LHCN-M2 (cell line): ENCODE measurements around the gene C9orf72. TPM values are rescaled to one million over a fixed set of nuclear protein-coding genes. Genes with fewer than 3 reads are reported as not detected.

Experiments
- DNase-seq: peaks from one replicate; pipeline ENCODE4 v3.0.0-alpha.2; 2012; ENCODE audit warnings: low read depth
- total RNA-seq: library from RNA; depleted of rRNA; stranded (reverse); fragments of >200 nt; gene quantifications from 2 replicates; pipeline ENCODE4 v1.2.3, GENCODE V29; 2014

The C9orf72 gene
- total RNA-seq, 1 experiment from 2014 or later: 4.9 TPM

DNA sequence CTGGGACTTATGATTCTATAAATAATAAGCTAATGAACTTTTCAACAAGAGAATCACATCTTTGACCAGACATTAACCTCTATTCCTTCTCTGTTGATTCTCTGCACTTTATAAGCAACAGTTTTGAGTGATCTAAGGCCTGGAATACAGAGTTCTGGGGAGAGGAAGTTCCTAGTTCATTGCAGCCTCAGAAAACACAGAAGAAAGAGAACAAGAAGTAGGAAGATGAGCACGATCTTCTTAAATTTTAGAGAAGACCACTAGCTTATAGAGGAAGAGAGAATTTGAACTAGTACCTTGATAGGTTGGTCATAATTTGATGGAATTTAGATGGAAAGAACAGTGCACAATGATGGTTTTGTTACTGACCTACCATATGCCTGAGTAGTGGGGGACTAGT is 8.5 kb upstream of the C9orf72 start:
- DNase-seq: no peak

DNA sequence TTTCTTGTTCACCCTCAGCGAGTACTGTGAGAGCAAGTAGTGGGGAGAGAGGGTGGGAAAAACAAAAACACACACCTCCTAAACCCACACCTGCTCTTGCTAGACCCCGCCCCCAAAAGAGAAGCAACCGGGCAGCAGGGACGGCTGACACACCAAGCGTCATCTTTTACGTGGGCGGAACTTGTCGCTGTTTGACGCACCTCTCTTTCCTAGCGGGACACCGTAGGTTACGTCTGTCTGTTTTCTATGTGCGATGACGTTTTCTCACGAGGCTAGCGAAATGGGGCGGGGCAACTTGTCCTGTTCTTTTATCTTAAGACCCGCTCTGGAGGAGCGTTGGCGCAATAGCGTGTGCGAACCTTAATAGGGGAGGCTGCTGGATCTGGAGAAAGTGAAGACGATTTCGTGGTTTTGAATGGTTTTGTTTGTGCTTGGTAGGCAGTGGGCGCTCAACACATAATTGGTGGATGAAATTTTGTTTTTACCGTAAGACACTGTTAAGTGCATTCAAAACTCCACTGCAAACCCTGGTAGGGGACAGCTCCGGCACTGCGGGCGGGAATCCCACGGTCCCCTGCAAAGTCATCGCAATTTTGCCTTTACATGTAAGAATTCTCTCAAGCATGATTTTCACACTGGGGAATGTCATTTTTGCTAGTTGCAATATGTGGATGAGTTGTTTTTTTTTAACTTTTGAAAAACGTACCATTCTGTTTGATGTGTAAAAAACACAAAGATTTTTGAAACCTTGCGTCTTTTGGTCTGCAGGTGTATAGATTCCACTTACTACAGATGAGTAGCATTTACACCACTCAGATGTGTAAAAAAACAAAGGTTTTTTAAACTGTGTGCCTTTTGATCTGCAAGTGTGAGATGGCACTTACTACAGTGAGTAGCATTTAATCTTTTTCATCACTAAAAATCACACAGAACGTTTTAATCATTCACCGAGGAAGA is 631 bp upstream of the C9orf72 start:
- peak; percentile 99 for DNase-seq

DNA sequence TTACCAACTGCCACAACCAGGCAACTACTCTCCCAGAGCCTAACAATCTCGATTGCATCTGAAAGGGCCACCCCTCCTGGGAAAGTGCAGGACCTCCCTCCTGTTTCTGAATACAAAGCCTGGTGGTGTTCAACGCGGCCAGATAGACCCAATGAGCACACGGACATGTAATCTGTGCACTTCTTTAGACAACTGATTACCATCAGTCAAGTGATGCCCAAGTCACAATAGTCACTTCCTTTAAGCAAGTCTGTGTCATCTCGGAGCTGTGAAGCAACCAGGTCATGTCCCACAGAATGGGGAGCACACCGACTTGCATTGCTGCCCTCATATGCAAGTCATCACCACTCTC is 739 bp downstream of the C9orf72 start:
- peak; percentile 54 for DNase-seq

DNA sequence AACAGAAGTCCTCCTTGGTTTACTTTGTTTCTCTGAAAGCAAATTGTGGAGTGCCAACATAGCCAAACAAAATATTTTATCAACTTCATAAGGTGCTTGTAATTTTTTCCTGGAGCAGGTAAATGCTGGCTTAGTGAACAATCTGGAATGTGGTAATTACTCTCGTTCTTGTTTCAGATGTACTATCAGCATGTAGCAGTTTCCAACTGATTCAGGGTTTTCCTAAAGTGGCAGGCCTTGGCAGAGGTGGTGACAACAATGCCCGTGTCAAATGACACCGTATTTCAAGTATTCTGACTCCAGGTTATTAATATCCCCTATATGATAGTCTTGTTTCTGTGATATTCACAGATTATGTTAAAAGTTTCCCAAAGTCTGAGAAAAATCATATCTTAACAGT is 1.2 kb downstream of the C9orf72 start:
- no peak for DNase-seq

DNA sequence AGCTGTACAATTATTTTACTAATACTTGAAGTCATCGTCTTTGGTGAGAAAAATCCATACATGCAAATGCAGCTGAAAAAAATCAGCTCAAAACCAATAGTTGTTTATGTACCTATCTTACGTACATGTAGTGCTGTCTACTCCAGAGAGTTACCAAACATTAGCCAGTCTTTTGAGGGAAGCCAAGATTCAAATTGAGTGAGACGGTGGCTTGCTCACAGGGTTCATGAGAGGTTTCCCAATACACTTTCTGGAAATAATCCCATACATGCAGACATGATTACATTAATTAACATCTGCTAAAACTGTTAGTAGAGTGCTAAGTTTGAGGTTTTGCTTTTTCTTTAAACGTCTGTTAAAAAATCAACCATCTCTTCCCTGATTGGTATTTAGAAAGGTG is 2.3 kb downstream of the C9orf72 start:
- no peak for DNase-seq

DNA sequence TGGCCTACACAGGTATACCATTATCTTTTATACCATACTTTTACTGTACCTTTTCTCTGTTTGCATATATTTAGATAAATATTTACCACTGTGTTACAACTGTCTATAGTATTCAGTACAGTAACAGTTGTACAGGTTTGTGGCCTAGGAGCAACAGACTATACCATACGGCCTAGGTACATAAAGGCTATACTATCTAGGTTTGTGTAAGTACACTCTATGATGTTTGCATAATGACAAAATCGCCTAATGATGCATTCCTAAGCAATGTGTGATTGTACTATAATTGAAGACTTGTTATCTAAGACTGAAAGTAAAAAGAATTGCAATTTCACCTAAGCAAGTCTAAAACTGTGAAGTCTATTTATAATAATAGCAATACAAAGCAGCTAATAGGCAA is 3.9 kb downstream of the C9orf72 start:
- no peak for DNase-seq

DNA sequence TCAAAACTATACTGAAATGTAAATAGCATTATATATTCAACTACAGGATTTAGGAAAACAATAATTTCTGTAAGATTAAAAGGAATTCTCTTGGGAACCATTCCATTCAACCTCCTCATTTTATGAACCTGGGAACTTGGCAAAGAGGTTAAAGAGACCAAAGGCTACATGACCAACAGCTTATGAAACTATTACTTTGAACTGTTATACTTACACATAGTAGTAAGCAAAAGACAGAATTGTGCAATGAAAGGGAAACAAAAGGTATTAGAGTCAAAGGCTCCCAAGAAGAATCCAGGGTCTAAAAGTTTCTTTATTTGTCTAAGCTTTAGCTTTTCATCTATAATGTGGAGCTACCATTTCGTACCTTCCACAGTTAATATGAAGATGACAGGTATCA is 7.2 kb downstream of the C9orf72 start:
- no peak for DNase-seq

DNA sequence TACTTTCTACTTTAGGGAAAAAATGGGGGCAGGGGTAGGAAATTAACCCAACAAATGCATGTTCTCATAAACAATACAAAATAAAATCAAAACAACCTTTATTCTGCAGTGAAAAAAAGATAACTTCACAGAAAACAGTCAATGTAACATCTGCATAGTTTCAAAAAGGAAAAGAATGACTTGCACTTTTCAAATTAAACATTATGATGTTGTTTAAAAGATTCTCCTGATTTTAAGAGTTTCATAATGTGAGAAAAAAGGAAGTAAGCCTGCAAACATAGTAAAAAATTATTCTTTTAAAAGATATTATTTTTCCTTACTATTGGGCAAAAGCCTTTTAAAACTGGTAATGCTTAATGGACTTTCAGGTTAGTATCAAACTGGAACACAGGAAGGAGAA is 7.6 kb downstream of the C9orf72 start:
- DNase-seq: no peak

DNA sequence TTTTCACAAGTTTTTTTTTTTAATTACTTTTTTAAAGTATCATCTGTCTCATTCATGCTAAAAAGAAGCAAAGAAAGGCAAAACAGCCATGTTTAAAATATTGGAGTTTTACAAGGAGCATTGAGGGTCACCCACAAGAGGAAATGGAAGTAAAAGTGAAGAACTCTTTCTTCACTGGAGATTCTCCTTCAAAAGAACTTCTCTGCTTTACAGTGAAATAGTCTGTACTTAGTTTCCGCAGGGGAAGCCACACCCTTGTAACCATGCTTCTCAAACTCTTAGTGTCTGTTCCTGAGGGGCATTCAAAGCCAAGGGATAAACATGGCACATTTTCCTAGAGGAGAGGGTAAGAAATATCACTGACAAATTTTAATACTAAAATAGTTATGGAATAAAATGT is 8.6 kb downstream of the C9orf72 start:
- DNase-seq: no peak

DNA sequence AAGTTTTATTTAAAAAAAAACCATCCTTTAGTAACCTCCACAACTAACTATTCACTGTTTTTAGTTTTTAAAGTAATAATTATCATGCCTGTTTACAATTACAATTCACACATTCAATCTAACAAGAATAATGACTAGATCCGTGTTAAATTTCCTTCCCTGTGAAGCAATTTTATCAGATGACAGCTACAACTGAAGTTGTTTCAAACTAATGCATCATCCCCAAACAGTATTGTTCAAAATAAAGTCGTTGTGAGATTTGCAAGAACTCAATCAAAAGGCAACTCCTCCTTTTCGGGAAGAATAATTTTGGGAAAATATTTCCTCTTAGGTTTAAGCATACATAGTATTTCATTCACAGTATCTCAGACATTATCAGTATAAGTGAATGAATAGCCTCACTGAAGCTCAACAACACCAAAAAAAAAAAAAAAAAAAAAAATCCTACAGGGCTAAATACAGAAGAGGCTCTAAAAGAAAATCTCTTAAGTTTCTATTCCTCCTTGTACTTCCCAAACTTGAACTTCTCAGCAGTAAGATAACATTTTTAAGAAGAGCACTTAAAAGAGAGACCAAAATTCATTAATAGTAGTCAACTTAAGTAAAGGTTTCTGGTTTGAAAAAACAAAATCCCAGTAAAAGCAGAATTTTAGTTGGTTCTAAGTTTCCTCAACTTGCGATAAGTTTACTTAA is 9.4 kb downstream of the C9orf72 start:
- no peak for DNase-seq

DNA sequence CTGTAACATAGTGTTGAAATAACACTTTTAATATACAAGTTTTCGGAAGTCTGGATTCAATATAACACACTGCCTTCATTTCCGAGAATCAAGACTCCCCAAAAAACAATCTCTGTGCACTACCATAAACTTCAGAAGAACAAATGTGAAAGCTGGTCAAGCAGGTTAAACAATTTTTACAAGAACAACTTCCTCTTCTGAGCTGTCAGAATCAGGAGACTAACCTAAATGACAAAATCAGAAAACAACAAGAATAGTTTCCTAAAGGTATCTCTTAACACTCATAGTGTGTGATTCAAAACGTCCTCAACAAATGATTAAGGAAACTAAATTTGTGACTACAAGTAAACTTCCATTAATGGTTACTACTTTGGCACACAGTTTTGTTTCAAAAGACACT is 11.6 kb downstream of the C9orf72 start:
- no peak for DNase-seq

DNA sequence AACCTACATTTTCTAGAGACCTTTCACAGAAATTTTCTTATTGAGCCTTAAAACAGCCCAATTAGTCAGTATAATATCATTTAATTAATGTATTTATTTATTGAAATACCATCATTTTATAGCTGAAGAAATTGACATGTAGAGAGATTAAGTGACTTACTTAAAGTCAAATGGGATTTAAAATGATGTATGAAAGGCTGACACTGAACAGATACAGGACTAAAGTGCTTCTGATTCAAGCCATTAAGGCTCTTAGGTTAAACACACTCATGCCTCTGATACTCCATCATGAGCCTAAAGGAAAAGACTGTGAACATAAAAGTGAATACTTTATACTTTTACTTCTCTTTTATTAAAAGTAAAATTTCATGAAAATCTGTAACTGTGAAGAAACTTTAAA is 12.8 kb downstream of the C9orf72 start:
- DNase-seq: no peak

DNA sequence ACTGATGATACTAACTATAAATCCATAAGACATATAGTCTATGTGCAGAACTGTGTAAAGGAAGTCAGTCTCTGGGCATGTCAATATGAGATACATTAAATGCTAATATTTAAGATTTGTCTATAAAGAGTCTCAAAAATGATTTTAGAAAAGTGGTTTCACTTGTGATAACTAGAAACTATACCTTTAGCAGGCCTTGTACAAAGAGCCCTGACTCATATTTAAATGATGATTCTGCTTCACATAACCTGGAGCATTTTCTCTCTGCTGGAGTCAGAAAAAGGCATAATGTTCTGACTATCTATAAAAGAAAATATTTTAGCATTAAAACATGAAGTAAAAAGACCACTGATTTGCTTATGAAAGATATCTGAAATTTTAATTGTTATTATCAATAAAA is 15.0 kb downstream of the C9orf72 start:
- no peak for DNase-seq

DNA sequence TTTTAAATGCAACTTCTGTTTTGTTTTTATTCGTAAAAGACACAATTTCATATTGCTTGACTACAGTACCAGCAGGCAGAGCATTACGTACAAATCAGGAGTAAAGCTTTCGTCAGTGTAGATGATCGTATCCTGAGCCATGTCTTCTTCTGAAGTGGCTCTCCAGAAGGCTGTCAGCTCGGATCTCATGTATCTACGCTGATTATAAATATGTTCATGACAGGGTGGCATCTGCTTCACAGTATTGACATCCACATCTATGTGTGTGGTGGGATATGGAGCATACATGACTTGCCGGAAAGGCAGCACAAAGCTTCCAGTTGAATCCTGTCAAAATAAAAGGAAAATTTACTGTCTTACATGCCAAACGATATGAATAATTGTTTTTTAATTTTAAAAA is 16.8 kb downstream of the C9orf72 start:
- no peak for DNase-seq

DNA sequence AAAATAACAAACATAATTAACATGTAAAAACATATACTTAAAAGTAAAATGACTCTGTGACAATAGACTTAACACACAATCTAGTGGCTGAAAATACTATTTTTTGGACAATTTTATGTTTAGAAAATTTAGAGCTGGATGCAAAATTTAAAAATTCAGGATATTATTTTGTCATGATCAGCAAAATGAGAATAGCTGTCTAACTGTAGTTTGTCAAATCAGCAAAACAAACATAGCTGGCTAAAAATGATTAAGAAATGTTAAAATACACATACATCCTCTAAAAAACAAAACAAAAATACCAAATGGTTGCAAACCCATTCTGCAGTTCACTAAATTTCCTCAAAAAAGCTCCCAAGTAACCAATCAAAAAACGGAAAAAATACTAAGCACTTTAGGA is 18.6 kb downstream of the C9orf72 start:
- DNase-seq: no peak

DNA sequence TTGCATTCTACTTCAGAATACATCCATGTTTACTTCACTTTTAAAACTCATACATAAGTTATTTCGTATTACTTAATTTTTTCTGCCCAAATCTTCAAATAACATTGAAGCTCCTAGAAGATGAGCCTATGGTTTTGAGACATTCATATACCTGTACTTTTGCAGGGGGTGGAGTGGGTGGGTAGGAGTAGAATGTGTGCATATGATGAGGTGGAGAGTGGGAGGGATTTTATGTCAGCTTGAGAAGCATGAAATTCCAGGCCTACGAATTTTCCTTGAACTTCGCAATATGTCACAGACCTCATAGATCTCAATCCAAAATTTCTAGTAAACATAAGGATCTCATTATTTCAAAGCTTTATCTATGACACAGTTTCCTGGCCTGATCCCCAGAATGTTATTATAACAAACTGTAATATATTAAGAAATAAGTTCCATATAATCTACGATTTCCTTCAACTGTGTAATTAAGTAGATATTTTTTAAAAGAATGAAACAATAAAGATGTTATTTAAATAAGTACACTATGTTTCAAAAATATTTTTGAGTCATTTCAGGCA is 24.0 kb downstream of the C9orf72 start:
- DNase-seq: no peak

DNA sequence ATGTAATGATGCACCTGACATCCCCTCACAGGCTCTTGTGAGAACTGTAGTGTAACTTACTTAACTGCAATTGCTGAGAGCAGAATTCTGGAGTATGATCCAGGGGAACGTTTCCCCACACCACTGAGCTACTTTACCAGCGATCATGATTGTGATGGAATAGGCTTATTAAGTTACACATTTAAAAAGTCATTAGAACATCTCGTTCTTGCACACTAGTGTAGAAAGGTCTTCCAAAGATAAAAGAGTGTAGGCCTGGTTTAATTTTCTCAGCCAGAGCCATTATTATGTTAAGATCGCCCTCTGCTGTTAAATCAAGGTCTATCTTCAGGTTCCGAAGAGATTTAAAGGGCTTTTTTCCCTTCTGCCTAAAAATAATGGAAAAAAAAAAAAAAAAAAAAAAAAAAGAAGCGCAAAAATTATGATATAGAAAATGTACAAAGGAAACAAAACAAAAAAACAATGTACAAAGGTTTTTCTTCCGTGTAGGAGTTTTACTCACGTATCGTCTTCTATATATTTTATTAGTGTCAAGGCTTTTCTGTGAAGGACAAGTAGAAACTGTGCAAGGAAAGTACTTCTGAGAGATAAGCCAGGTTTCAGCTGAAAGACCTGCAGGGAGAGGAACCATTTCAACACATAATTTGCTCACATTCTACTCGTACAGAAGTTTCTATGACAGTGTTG is 25.1 kb downstream of the C9orf72 start:
- peak; percentile 20 for DNase-seq

DNA sequence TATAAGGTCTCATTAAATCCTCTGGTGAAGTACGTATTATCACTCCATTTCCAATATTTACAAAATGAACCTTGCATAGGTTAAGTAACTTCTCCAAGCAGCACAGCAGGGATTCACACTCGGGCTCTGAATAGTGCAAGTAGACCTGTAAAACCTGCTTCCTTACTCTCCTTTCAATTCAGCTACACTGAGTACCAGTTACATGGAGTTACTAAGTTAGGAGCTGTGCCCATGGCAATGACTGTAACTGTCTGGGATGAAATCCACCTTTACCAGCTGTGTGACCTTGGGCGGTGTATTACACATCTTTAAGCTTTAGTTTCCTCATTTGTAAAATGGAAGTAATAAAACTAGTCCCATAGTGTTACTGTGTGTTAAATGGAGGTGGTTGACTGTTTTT is 27.8 kb downstream of the C9orf72 start:
- DNase-seq: no peak

DNA sequence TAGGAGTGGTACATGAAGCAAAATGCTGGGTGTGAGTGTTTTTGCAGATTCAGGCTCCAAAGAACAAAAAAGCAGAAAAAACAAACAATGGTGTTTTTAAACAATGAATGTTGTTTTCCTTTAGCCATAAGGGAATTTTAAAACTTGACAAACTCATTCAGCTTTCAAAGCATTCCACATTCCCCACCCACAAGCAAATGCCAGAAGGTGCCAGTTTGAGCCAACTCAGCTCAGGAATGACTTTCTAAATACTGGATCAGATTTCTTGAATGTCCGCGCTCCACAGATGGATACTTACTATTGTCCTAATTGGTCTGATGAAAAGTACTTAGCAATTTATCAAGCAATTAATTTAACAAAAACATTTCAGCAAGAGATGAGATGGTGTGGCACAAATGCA is 30.8 kb downstream of the C9orf72 start:
- peak; percentile 49 for DNase-seq

DNA sequence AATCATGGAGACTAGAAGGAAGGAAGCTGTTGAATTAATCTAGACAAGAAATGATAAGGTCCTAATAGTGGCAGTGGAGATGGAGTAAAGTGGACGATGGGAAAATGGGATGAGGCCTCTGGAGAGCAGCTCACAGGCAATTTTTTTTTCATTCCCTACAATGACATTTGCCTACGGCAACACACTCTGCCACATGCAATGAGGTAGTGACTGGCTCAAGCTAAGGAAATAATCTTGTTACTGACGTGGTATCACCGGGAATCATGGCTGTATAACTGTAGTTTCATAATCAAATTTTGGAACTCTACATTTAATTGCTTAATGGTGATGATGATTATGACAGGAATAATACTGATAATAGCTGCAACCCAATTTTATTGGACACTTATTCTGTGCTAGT is 31.5 kb downstream of the C9orf72 start:
- DNase-seq: no peak

DNA sequence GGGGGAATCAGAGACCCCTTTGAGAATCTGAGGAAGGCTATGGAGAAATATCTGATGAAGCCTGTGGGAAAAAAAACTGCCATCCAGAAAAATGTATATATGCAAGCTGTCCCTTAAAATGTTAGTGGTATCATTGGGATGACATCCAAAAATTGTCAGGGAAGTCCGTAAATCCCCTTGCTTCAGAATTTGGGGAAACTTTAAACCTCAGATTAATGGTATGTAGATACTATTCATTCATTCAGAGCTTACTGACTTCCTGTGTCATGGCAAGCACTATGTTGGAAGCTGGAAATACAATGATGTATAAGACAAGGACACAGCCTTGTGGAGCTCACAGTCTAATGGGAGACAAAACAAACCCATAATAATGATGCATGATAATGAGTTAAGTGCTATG is 32.8 kb downstream of the C9orf72 start:
- DNase-seq: no peak
